ENCODE data around the gene TRA2A.

Gene TRA2A

DNA sequence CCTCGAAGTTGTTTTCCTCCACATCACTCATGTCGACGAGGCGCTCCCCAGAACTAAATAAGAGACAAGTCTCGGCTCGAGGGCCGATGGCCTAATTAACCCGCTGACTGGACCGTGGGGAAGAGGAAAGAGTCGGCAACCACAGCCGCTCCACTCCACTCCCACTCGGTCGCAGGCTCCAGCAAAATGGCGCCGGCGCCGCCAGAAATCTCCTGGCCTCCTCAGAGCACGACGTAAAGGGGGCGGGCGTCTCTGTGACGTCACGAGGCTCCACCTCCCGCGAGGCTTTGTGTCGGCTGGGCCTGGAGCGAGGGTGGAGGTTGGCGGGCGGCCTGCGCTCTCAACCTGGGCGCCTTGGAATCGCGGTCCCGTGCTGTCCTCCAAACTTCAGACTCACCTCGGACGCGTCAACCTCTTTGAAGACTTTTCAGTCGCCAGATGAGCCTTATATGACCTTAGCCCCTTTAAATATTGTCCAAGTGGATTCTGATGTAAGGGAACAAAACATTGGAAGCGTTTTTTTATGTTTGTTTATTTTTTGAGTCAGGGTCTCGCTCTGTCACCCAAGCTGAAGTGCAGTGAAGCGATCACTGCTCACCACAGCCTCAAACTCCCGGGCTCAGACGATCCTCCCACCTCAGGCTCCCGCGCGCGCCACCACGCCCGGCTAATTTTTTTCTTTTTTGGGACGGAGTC, at the start of gene TRA2A:
Gene TRA2A, minus strand, starts transcription at position 188 of the 696 bp plus-strand sequence. Its CDS starts 157 bp downstream, at position 31.
- H3K27me3 ChIP-seq (ENCODE audit: control insufficient read depth in 1 of 2, insufficient read depth in 2 of 2, low read length in 2 of 2) = no peaks in the 10 kb centered on the region
- H3K4me1 ChIP-seq (ENCODE audit: control insufficient read depth in 1 of 2, insufficient read depth in 2 of 2, low read length in 2 of 2) = peaks cover 16 to 23% of the 10 kb centered on the region in 2 donors
- no peaks in the 10 kb centered on the region for H3K9me3 ChIP-seq (ENCODE audit: control insufficient read depth in 1 of 2, low read length in 2 of 2)
- peak within 1 kb of the TSS; percentile 94 to 97 for H3K4me3 ChIP-seq (ENCODE audit: low read depth in 1 of 2, low read length in 2 of 2)
- H3K27ac ChIP-seq (ENCODE audit: low read depth, low read length) = peak within 1 kb of the TSS; percentile 93
- no peaks in the 10 kb centered on the region for H3K36me3 ChIP-seq (ENCODE audit: control insufficient read depth in 1 of 2, insufficient read depth in 2 of 2, low read length in 2 of 2)
- peak within 1 kb of the TSS; percentile 95 to 99 for H3K9ac ChIP-seq (ENCODE audit: low read depth in 1 of 2, low read length in 2 of 2)

GRCh38 chr7:23570592-23571200, 38.9 kb upstream of the TRA2A start:
- H3K27ac ChIP-seq (ENCODE audit: low read depth, low read length) = no peak overlapping the region
- H3K9me3 ChIP-seq (ENCODE audit: control insufficient read depth in 1 of 2, low read length in 2 of 2) = no peaks in the 10 kb centered on the region
- H3K27me3 ChIP-seq (ENCODE audit: control insufficient read depth in 1 of 2, insufficient read depth in 2 of 2, low read length in 2 of 2) = no peaks in the 10 kb centered on the region
- H3K4me3 ChIP-seq (ENCODE audit: low read depth in 1 of 2, low read length in 2 of 2) = no peak overlapping the region
- no peaks in the 10 kb centered on the region for H3K36me3 ChIP-seq (ENCODE audit: control insufficient read depth in 1 of 2, insufficient read depth in 2 of 2, low read length in 2 of 2)
- no peak overlapping the region for H3K9ac ChIP-seq (ENCODE audit: low read depth in 1 of 2, low read length in 2 of 2)
- H3K4me1 ChIP-seq (ENCODE audit: control insufficient read depth in 1 of 2, insufficient read depth in 2 of 2, low read length in 2 of 2) = peaks cover 0 to 5% of the 10 kb centered on the region in 2 donors

- no peaks in the 10 kb centered on the region for H3K36me3 ChIP-seq (ENCODE audit: control insufficient read depth in 1 of 2, insufficient read depth in 2 of 2, low read length in 2 of 2)
- no peak overlapping the region for H3K27ac ChIP-seq (ENCODE audit: low read depth, low read length)
- no peaks in the 10 kb centered on the region for H3K9me3 ChIP-seq (ENCODE audit: control insufficient read depth in 1 of 2, low read length in 2 of 2)
- H3K27me3 ChIP-seq (ENCODE audit: control insufficient read depth in 1 of 2, insufficient read depth in 2 of 2, low read length in 2 of 2) = no peaks in the 10 kb centered on the region
- H3K4me1 ChIP-seq (ENCODE audit: control insufficient read depth in 1 of 2, insufficient read depth in 2 of 2, low read length in 2 of 2) = no peaks in the 10 kb centered on the region
- H3K9ac ChIP-seq (ENCODE audit: low read depth in 1 of 2, low read length in 2 of 2) = no peak overlapping the region
- H3K4me3 ChIP-seq (ENCODE audit: low read depth in 1 of 2, low read length in 2 of 2) = no peak overlapping the region
These were observed 26.5 kb upstream of the TRA2A start for GRCh38 chr7:23558303-23558702.

DNA sequence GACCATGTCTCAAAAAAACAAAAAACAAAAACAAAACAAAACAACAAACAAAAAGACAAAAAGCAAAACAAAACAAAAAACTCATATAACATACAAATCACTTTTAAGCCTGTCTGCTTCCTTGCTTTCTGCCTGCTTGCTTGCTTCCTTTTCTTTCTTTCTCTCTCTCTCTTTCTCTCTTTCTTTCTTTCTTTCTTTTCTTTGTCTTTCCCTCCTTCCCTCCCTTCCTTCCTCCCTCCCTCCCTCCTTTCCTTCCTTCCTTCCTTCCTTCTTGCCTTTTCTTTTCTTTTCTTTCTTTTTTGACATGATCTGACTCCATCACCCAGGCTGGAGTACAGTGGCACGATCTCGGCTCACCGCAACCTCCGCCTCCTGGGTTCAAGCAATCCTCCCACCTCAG, 15.9 kb upstream of the TRA2A start:
- Histone ChIP-seq H3K9ac (ENCODE audit: low read depth in 1 of 2, low read length in 2 of 2) (no peak overlapping the region), H3K27ac (ENCODE audit: low read depth, low read length) (no peak overlapping the region)

GRCh38 chr7:23546897-23547572, 15.3 kb upstream of the TRA2A start:
- peaks cover 0 to 4% of the 10 kb centered on the region in 2 donors for H3K9me3 ChIP-seq (ENCODE audit: control insufficient read depth in 1 of 2, low read length in 2 of 2)
- H3K4me1 ChIP-seq (ENCODE audit: control insufficient read depth in 1 of 2, insufficient read depth in 2 of 2, low read length in 2 of 2) = no peaks in the 10 kb centered on the region
- H3K27ac ChIP-seq (ENCODE audit: low read depth, low read length) = no peak overlapping the region
- no peaks in the 10 kb centered on the region for H3K36me3 ChIP-seq (ENCODE audit: control insufficient read depth in 1 of 2, insufficient read depth in 2 of 2, low read length in 2 of 2)
- H3K27me3 ChIP-seq (ENCODE audit: control insufficient read depth in 1 of 2, insufficient read depth in 2 of 2, low read length in 2 of 2) = no peaks in the 10 kb centered on the region
- no peak overlapping the region for H3K4me3 ChIP-seq (ENCODE audit: low read depth in 1 of 2, low read length in 2 of 2)
- H3K9ac ChIP-seq (ENCODE audit: low read depth in 1 of 2, low read length in 2 of 2) = no peak overlapping the region

More for the DNA sequence above, 15.9 kb upstream of the TRA2A start:
- Histone ChIP-seq H3K27me3 (ENCODE audit: control insufficient read depth in 1 of 2, insufficient read depth in 2 of 2, low read length in 2 of 2) (no peaks in the 10 kb centered on the region), H3K36me3 (ENCODE audit: control insufficient read depth in 1 of 2, insufficient read depth in 2 of 2, low read length in 2 of 2) (no peaks in the 10 kb centered on the region), H3K4me1 (ENCODE audit: control insufficient read depth in 1 of 2, insufficient read depth in 2 of 2, low read length in 2 of 2) (no peaks in the 10 kb centered on the region), H3K4me3 (ENCODE audit: low read depth in 1 of 2, low read length in 2 of 2) (no peak overlapping the region), H3K9me3 (ENCODE audit: control insufficient read depth in 1 of 2, low read length in 2 of 2) (peaks cover 0 to 2% of the 10 kb centered on the region in 2 donors)

GRCh38 chr7:23545493-23545892, 13.7 kb upstream of the TRA2A start:
- H3K27ac ChIP-seq (ENCODE audit: low read depth, low read length) = no peak overlapping the region
- H3K9me3 ChIP-seq (ENCODE audit: control insufficient read depth in 1 of 2, low read length in 2 of 2) = peaks cover 0 to 4% of the 10 kb centered on the region in 2 donors
- H3K4me1 ChIP-seq (ENCODE audit: control insufficient read depth in 1 of 2, insufficient read depth in 2 of 2, low read length in 2 of 2) = no peaks in the 10 kb centered on the region
- H3K27me3 ChIP-seq (ENCODE audit: control insufficient read depth in 1 of 2, insufficient read depth in 2 of 2, low read length in 2 of 2) = no peaks in the 10 kb centered on the region
- H3K4me3 ChIP-seq (ENCODE audit: low read depth in 1 of 2, low read length in 2 of 2) = no peak overlapping the region
- no peaks in the 10 kb centered on the region for H3K36me3 ChIP-seq (ENCODE audit: control insufficient read depth in 1 of 2, insufficient read depth in 2 of 2, low read length in 2 of 2)
- no peak overlapping the region for H3K9ac ChIP-seq (ENCODE audit: low read depth in 1 of 2, low read length in 2 of 2)

DNA sequence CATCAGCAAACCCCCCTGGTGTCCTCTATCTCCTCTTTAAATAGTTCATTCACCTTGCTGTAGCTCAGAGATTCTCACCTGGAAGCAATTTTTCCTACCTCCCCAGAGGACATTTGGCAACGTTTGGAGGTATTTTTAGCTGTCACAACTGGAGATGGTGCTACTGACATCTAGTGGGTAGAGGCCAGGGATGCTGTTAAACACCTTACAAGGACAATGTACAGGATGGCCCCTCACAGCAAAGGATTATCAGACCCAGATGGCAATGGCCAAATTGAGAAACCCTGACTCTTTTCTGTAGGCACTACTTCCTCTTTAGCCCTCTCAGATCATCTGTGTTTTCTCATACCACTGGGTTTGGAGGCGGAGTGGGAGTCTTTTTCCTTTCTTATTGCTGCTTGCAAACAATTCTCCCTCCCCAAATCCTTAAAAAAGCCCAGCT, 13.2 kb upstream of the TRA2A start:
- Histone ChIP-seq H3K27ac (ENCODE audit: low read depth, low read length) (no peak overlapping the region), H3K9me3 (ENCODE audit: control insufficient read depth in 1 of 2, low read length in 2 of 2) (peaks cover 0 to 4% of the 10 kb centered on the region in 2 donors), H3K4me3 (ENCODE audit: low read depth in 1 of 2, low read length in 2 of 2) (no peak overlapping the region), H3K36me3 (ENCODE audit: control insufficient read depth in 1 of 2, insufficient read depth in 2 of 2, low read length in 2 of 2) (no peaks in the 10 kb centered on the region), H3K4me1 (ENCODE audit: control insufficient read depth in 1 of 2, insufficient read depth in 2 of 2, low read length in 2 of 2) (no peaks in the 10 kb centered on the region), H3K9ac (ENCODE audit: low read depth in 1 of 2, low read length in 2 of 2) (no peak overlapping the region), H3K27me3 (ENCODE audit: control insufficient read depth in 1 of 2, insufficient read depth in 2 of 2, low read length in 2 of 2) (no peaks in the 10 kb centered on the region)

DNA sequence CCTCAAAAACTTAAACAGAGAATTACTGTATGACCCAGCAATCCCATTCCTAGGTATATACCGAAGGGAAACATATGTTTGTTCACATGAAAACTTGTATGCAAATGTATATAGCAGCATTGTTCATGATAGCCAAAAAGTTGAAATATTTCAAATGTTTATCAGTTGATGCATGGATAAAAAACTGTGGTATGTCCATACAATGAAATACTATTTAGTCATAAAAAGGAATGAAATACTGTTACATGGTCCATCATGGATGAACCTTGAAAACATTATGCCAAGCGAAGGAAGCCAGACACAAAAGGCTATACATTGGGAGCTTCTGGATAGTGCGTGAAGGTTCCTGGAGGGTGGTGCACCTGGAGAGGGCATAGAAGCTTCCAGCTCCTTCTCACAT, 11.0 kb upstream of the TRA2A start:
- H3K4me1 ChIP-seq (ENCODE audit: control insufficient read depth in 1 of 2, insufficient read depth in 2 of 2, low read length in 2 of 2) = peaks cover 0 to 5% of the 10 kb centered on the region in 2 donors
- H3K9ac ChIP-seq (ENCODE audit: low read depth in 1 of 2, low read length in 2 of 2) = no peak overlapping the region
- no peak overlapping the region for H3K4me3 ChIP-seq (ENCODE audit: low read depth in 1 of 2, low read length in 2 of 2)
- no peak overlapping the region for H3K27ac ChIP-seq (ENCODE audit: low read depth, low read length)
- no peaks in the 10 kb centered on the region for H3K36me3 ChIP-seq (ENCODE audit: control insufficient read depth in 1 of 2, insufficient read depth in 2 of 2, low read length in 2 of 2)
- H3K27me3 ChIP-seq (ENCODE audit: control insufficient read depth in 1 of 2, insufficient read depth in 2 of 2, low read length in 2 of 2) = no peaks in the 10 kb centered on the region
- peaks cover 0 to 4% of the 10 kb centered on the region in 2 donors for H3K9me3 ChIP-seq (ENCODE audit: control insufficient read depth in 1 of 2, low read length in 2 of 2)

DNA sequence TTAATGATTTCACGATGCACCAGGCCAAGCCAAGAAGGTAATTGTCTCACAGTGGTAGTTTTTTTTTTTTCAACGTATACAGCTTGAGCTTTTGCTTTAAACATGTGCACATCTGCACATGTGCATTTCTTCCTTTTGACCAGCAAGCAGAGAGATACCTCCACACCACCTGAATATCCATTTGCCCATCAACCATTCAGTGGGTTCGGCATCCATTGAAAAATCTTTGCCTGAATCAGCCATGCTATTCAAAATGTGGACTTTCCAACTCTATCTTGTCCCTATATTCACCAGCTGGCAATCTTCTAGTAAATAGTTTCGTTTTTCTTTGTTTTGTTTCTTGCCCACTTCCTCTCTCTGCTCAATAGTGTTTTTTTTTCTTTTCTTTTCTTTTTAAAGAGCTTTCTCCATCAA, 7.7 kb upstream of the TRA2A start:
- H3K4me3 ChIP-seq (ENCODE audit: low read depth in 1 of 2, low read length in 2 of 2) = no peak overlapping the region
- no peak overlapping the region for H3K27ac ChIP-seq (ENCODE audit: low read depth, low read length)
- no peaks in the 10 kb centered on the region for H3K27me3 ChIP-seq (ENCODE audit: control insufficient read depth in 1 of 2, insufficient read depth in 2 of 2, low read length in 2 of 2)
- peaks cover 0 to 5% of the 10 kb centered on the region in 2 donors for H3K4me1 ChIP-seq (ENCODE audit: control insufficient read depth in 1 of 2, insufficient read depth in 2 of 2, low read length in 2 of 2)
- H3K36me3 ChIP-seq (ENCODE audit: control insufficient read depth in 1 of 2, insufficient read depth in 2 of 2, low read length in 2 of 2) = no peaks in the 10 kb centered on the region
- H3K9me3 ChIP-seq (ENCODE audit: control insufficient read depth in 1 of 2, low read length in 2 of 2) = peaks cover 0 to 4% of the 10 kb centered on the region in 2 donors
- no peak overlapping the region for H3K9ac ChIP-seq (ENCODE audit: low read depth in 1 of 2, low read length in 2 of 2)

GRCh38 chr7:23538301-23538700, 6.5 kb upstream of the TRA2A start:
- Histone ChIP-seq H3K9me3 (ENCODE audit: control insufficient read depth in 1 of 2, low read length in 2 of 2) (peaks cover 0 to 4% of the 10 kb centered on the region in 2 donors), H3K4me1 (ENCODE audit: control insufficient read depth in 1 of 2, insufficient read depth in 2 of 2, low read length in 2 of 2) (peaks cover 0 to 5% of the 10 kb centered on the region in 2 donors), H3K36me3 (ENCODE audit: control insufficient read depth in 1 of 2, insufficient read depth in 2 of 2, low read length in 2 of 2) (no peaks in the 10 kb centered on the region), H3K27me3 (ENCODE audit: control insufficient read depth in 1 of 2, insufficient read depth in 2 of 2, low read length in 2 of 2) (no peaks in the 10 kb centered on the region), H3K4me3 (ENCODE audit: low read depth in 1 of 2, low read length in 2 of 2) (no peak overlapping the region), H3K27ac (ENCODE audit: low read depth, low read length) (no peak overlapping the region), H3K9ac (ENCODE audit: low read depth in 1 of 2, low read length in 2 of 2) (no peak overlapping the region)

Data from duodenal mucosa (tissue), 2 donors.